ENCODE data around the gene ANXA10. TPM values are rescaled to one million over a fixed set of nuclear protein-coding genes. Genes with fewer than 3 reads are reported as not detected.

Gene ANXA10
- total RNA-seq, 2 experiments from 2014 or later = not detected

GRCh38 chr4:168200685-168201084 lies 108.3 kb downstream of the ANXA10 start:
- Histone ChIP-seq H4K20me1 (ENCODE audit: insufficient read depth, low read length) (no peaks in the 10 kb centered on the region), H3K4me2 (ENCODE audit: low read length) (no peak overlapping the region), H2AFZ (ENCODE audit: low read length) (no peak overlapping the region), H3K9me3 (ENCODE audit: low read length) (0 out of 2 replicates have a peak, but pooled peaks cover 5% of the 10 kb centered on the region), H3K36me3 (ENCODE audit: insufficient read depth, low read length) (no peaks in the 10 kb centered on the region), H3K79me2 (ENCODE audit: insufficient read depth, low read depth, low read length) (no peaks in the 10 kb centered on the region), H3K4me1 (ENCODE audit: insufficient read depth, low read length, poor library complexity, severe bottlenecking) (no peaks in the 10 kb centered on the region), H3K4me3 (ENCODE audit: low read depth, low read length, poor library complexity, severe bottlenecking) (no peak overlapping the region), H3K27ac (ENCODE audit: low read depth, low read length, poor library complexity, severe bottlenecking) (no peak overlapping the region), H3K9me2 (ENCODE audit: insufficient read depth, low read length) (no peaks in the 10 kb centered on the region)
- intact Hi-C loops (cut with micrococcal nuclease; ENCODE audit: unreplicated experiment) = no loop called here
- CTCF ChIA-PET (ENCODE audit: unreplicated experiment) = no interaction called here
- no TSS peak for BruUV-seq (replicated peaks)
- DNase-seq (ENCODE audit: low spot score) = no peak
- POLR2A ChIA-PET = no interaction called here
- TF ChIP-seq EZH2phosphoT487 (IDR thresholded peaks at IDR 0.05; ENCODE audit: borderline replicate concordance, low read depth, low read length) (no peak), CTCF (conservative IDR thresholded peaks at IDR 0.05; ENCODE audit: low read length) (no peak)

DNA sequence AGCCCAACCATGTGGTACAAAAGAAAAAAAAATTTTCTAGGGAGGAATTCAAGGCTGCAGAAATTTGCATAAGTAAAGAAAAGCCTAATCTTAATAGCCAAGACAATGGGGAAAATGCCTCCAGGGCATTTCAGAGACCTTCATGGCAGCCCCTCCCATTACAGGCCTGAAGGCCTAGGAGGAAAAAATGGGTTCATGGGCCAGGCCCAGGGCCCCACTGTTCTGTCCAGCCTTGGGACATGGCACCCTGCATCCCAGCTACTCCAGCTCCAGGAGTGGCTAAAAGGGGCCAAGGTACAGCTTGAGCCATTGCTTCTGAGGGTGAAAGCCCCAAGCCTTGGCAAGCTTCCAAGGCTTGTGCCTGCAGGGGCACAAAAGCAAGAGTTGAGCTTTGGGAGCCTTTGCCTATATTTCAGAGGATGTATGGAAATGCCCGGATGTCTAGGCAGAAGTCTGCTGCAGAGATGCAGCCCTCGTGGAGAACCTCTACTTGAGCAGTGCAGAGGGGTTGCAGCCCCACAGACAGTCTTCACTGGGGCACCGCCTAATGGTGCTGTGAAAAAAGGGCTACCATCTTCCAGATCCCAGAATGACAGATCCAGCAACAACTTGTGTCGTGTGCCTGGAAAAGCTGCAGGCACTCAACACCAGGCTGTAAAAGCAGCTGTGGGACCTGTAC lies 111.0 kb downstream of the ANXA10 start:
- H4K20me1 ChIP-seq (ENCODE audit: insufficient read depth, low read length) = no peaks in the 10 kb centered on the region
- 0 out of 2 replicates have a peak, but pooled peaks cover 5% of the 10 kb centered on the region for H3K9me3 ChIP-seq (ENCODE audit: low read length)
- BruUV-seq (replicated peaks) = no TSS peak
- TF ChIP-seq CTCF (conservative IDR thresholded peaks at IDR 0.05; ENCODE audit: low read length) (no peak), EZH2phosphoT487 (IDR thresholded peaks at IDR 0.05; ENCODE audit: borderline replicate concordance, low read depth, low read length) (no peak)
- no peaks in the 10 kb centered on the region for H3K79me2 ChIP-seq (ENCODE audit: insufficient read depth, low read depth, low read length)
- no peak overlapping the region for H2AFZ ChIP-seq (ENCODE audit: low read length)
- no peak for DNase-seq (ENCODE audit: low spot score)
- H3K4me1 ChIP-seq (ENCODE audit: insufficient read depth, low read length, poor library complexity, severe bottlenecking) = no peaks in the 10 kb centered on the region
- H3K9me2 ChIP-seq (ENCODE audit: insufficient read depth, low read length) = no peaks in the 10 kb centered on the region
- intact Hi-C loops (cut with micrococcal nuclease; ENCODE audit: unreplicated experiment) = no loop called here
- no peak overlapping the region for H3K4me3 ChIP-seq (ENCODE audit: low read depth, low read length, poor library complexity, severe bottlenecking)
- no peak overlapping the region for H3K4me2 ChIP-seq (ENCODE audit: low read length)
- no peaks in the 10 kb centered on the region for H3K36me3 ChIP-seq (ENCODE audit: insufficient read depth, low read length)
- ChIA-PET POLR2A (no interaction called here), CTCF (ENCODE audit: unreplicated experiment) (no interaction called here)
- no peak overlapping the region for H3K27ac ChIP-seq (ENCODE audit: low read depth, low read length, poor library complexity, severe bottlenecking)

DNA sequence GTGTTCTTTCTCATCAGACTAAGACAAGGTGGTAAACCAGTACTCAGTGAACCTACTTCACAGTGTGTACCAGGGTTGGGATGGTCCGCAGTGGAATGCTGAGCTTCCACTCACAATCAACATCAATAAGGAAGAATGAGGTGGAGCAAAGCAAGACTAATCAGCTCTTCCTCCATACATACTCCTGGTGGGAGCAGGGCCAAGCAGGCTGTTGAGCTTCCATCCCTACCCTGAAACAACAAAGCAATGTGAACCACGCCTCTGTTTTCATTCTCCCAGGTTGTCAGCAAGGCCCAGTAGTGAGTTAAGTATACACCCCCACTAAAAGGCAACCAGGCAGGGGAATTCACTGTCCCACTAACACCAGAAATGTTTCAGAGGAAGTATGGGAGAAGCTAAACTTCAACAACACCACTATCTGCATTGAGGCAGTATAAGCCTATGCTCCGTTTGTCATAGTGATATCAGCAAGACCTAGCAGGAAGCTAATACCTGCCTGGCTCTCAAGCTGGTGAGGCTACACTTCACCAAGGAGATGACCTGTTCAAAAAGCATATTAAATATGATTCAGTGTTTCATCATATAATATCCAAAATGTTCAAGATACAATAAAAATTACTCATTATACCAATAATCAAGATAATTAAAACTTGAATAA lies 116.7 kb downstream of the ANXA10 start:
- H2AFZ ChIP-seq (ENCODE audit: low read length) = no peak overlapping the region
- CTCF ChIA-PET (ENCODE audit: unreplicated experiment) = no interaction called here
- H3K4me3 ChIP-seq (ENCODE audit: low read depth, low read length, poor library complexity, severe bottlenecking) = no peak overlapping the region
- TF ChIP-seq EZH2phosphoT487 (IDR thresholded peaks at IDR 0.05; ENCODE audit: borderline replicate concordance, low read depth, low read length) (no peak), CTCF (conservative IDR thresholded peaks at IDR 0.05; ENCODE audit: low read length) (no peak)
- no peaks in the 10 kb centered on the region for H3K9me2 ChIP-seq (ENCODE audit: insufficient read depth, low read length)
- H3K79me2 ChIP-seq (ENCODE audit: insufficient read depth, low read depth, low read length) = no peaks in the 10 kb centered on the region
- H4K20me1 ChIP-seq (ENCODE audit: insufficient read depth, low read length) = no peaks in the 10 kb centered on the region
- no peak overlapping the region for H3K27ac ChIP-seq (ENCODE audit: low read depth, low read length, poor library complexity, severe bottlenecking)
- H3K4me1 ChIP-seq (ENCODE audit: insufficient read depth, low read length, poor library complexity, severe bottlenecking) = no peaks in the 10 kb centered on the region
- no peak overlapping the region for H3K4me2 ChIP-seq (ENCODE audit: low read length)
- no peak for DNase-seq (ENCODE audit: low spot score)
- H3K9me3 ChIP-seq (ENCODE audit: low read length) = 0 out of 2 replicates have a peak, but pooled peaks cover 2% of the 10 kb centered on the region
- POLR2A ChIA-PET = no interaction called here
- intact Hi-C loops (cut with micrococcal nuclease; ENCODE audit: unreplicated experiment) = no loop called here
- BruUV-seq (replicated peaks) = no TSS peak
- no peaks in the 10 kb centered on the region for H3K36me3 ChIP-seq (ENCODE audit: insufficient read depth, low read length)

Measured in OCI-LY7 (cell line).